ENCODE data around the gene LRRC8C. TPM values are rescaled to one million over a fixed set of nuclear protein-coding genes. Genes with fewer than 3 reads are reported as not detected.

The LRRC8C gene
- total RNA-seq, 1 donor from 2014 or later: 20.1 TPM

GRCh38 chr1:89763649-89763986 is 130.7 kb downstream of the LRRC8C start:
- TF ChIP-seq CTCF (IDR thresholded peaks at IDR 0.05; ENCODE audit: unreplicated experiment): no peak
- H3K4me3 Mint-ChIP-seq (ENCODE audit: unreplicated experiment): peak overlapping the region; percentile 85
- H3K27ac Mint-ChIP-seq (ENCODE audit: unreplicated experiment): no peak overlapping the region
- no peaks in the 10 kb centered on the region for H3K9me3 Mint-ChIP-seq (ENCODE audit: unreplicated experiment)
- H3K4me1 Mint-ChIP-seq (ENCODE audit: unreplicated experiment): peaks cover 44% of the 10 kb centered on the region
- DNase-seq (ENCODE audit: low spot score): no peak
- peaks cover 9% of the 10 kb centered on the region for H3K27me3 Mint-ChIP-seq (ENCODE audit: unreplicated experiment)
- H3K36me3 Mint-ChIP-seq (ENCODE audit: low read depth, unreplicated experiment): no peaks in the 10 kb centered on the region

- Mint-ChIP-seq H3K4me3 (ENCODE audit: unreplicated experiment) (no peak overlapping the region), H3K27me3 (ENCODE audit: unreplicated experiment) (peaks cover 10% of the 10 kb centered on the region), H3K4me1 (ENCODE audit: unreplicated experiment) (peaks cover 24% of the 10 kb centered on the region), H3K36me3 (ENCODE audit: low read depth, unreplicated experiment) (no peaks in the 10 kb centered on the region), H3K27ac (ENCODE audit: unreplicated experiment) (no peak overlapping the region), H3K9me3 (ENCODE audit: unreplicated experiment) (no peaks in the 10 kb centered on the region)
- TF ChIP-seq CTCF (IDR thresholded peaks at IDR 0.05; ENCODE audit: unreplicated experiment): no peak
- DNase-seq (ENCODE audit: low spot score): no peak
Observed at GRCh38 chr1:89765774-89766173, 132.9 kb downstream of the LRRC8C start.

- no peak for TF ChIP-seq CTCF (IDR thresholded peaks at IDR 0.05; ENCODE audit: unreplicated experiment)
- DNase-seq (ENCODE audit: low spot score): no peak
- no peak overlapping the region for H3K4me3 Mint-ChIP-seq (ENCODE audit: unreplicated experiment)
- H3K9me3 Mint-ChIP-seq (ENCODE audit: unreplicated experiment): no peaks in the 10 kb centered on the region
- no peak overlapping the region for H3K27ac Mint-ChIP-seq (ENCODE audit: unreplicated experiment)
- peaks cover 8% of the 10 kb centered on the region for H3K27me3 Mint-ChIP-seq (ENCODE audit: unreplicated experiment)
- H3K36me3 Mint-ChIP-seq (ENCODE audit: low read depth, unreplicated experiment): no peaks in the 10 kb centered on the region
- peaks cover 10% of the 10 kb centered on the region for H3K4me1 Mint-ChIP-seq (ENCODE audit: unreplicated experiment)
Observed at GRCh38 chr1:89767618-89768017, 134.7 kb downstream of the LRRC8C start.

Other genes with a start within 250 kb of the LRRC8C start
- gene LRRC8B, start 108.3 kb upstream of the LRRC8C start, total RNA-seq (ENCODE audit: unreplicated experiment): 14.5 TPM
- gene LRRC8D, start 187.9 kb downstream of the LRRC8C start, total RNA-seq (ENCODE audit: unreplicated experiment): 33.9 TPM

All from endothelial cell (in vitro differentiated cells).